HG03064 (cell line): ENCODE data around the gene THOC5.
"Not testable (repeated sequence)": the region's sequence is repeated elsewhere in the genome, so short reads cannot be mapped to it uniquely, and the experiment has no call there.

Experiments used
- ATAC-seq: cut with Tn5 transposase; IDR thresholded peaks from one replicate; pipeline ENCODE4 v1.9.1; 2021; ENCODE audit warnings: low read depth; ENCODE audit not compliant: unreplicated experiment

Gene THOC5

DNA sequence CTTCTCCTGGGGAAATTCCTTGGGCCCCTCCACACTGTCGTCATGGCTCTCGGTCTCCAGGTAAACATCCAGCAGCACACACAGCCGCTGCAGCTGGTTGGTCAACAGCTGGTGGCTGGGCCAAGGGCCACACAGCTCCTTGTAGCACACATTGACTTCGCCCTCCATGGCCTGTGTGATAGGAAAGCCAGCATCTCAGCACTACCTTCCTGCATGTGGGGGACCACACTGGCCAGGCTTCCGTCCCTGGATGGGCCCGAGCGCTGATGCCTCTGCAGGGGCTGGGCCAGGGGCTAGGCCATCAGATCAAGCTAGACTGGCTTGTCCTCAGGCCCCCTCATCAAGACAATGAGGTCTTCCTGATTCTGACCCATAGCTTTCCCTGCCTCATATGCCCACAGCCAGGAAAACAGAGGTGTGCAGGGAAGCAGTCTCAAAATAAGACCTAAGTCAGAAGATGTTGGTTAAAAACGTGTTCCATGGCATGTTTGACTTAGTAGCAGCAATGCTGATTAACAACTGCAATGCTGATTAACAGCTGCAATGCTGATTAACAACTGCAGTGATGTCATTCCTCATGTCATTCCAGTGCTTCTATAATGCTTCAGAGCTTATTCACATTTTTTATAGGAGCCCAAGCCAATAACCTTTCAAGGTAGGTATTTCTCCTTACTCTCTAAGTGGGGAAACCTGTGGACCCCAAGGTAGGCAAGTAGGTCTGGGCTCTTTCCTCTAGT lies 42.3 kb downstream of the THOC5 start:
- no peak for ATAC-seq

GRCh38 chr22:29510542-29510941 lies 43.0 kb downstream of the THOC5 start:
- ATAC-seq = no peak

DNA sequence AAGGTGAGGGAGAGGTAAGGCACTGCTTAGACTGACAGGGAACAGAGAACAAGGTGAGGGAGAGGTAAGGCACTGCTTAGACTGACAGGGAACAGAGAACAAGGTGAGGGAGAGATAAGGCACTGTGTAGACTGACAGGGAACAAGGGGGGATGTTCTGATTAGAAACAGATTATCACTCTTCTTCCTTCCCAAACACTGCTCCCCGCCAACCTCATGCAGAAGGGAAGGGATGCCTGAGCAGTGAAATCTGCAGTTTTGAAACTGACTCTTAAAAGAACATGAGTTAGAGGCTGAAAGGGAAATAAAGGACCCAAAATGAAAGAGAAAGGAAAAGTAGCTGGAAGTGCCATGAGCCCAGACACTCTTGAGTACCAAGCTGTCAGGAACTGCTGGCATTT lies 43.7 kb downstream of the THOC5 start:
- ATAC-seq = no peak

- no peak for ATAC-seq
Measured at GRCh38 chr22:29509298-29509697, 44.3 kb downstream of the THOC5 start.

DNA sequence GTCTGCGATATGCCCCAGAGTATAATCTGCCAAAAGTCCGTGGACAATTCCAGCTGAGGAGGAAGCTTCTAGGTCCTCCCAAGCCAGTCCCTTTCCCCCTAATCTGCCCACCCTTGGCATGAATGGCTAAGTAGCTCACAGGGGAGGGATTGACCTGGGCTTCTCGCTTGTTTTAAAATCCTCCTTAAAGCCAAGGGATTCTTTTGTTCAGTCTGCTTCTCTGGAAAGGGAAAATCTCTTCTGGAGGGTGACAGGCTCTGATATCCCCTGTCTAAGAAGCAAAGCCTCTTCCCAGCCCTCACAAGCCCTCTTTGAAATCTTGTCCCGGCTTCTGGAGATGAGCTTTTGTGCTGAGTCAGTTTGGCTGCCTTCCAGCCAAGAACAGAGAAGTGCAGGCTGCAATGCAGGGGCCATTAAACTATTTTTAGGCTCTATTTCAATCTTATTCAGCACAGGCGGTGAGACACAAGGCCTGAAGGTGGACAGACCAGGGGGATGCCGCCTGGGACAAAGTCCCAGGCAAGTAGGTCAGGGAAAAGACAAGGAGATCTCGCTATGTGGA lies 49.7 kb downstream of the THOC5 start:
- ATAC-seq = no peak

GRCh38 chr22:29499852-29500251 lies 53.7 kb downstream of the THOC5 start:
- no peak for ATAC-seq

DNA sequence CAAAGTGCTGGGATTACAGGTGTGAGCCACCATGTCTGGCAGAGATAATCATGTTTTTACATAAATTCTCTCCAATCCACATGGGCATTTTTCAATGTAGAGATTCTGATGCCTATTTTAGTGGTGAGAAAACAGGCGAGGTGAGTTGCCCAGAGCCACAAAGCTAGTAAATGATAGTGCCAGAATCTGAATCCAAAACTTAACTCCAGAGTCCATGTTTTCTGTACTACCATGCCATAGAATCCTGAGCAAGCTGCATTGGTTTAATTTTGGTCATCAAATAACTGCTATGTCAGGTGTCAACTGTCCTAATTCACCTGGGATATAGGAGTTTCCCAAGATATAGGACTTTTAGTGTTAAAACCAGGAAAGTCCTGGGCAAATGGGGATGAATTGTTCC lies 59.9 kb downstream of the THOC5 start:
- ATAC-seq = no peak

- no peak for ATAC-seq
Measured at GRCh38 chr22:29491012-29491411, 62.5 kb downstream of the THOC5 start.

DNA sequence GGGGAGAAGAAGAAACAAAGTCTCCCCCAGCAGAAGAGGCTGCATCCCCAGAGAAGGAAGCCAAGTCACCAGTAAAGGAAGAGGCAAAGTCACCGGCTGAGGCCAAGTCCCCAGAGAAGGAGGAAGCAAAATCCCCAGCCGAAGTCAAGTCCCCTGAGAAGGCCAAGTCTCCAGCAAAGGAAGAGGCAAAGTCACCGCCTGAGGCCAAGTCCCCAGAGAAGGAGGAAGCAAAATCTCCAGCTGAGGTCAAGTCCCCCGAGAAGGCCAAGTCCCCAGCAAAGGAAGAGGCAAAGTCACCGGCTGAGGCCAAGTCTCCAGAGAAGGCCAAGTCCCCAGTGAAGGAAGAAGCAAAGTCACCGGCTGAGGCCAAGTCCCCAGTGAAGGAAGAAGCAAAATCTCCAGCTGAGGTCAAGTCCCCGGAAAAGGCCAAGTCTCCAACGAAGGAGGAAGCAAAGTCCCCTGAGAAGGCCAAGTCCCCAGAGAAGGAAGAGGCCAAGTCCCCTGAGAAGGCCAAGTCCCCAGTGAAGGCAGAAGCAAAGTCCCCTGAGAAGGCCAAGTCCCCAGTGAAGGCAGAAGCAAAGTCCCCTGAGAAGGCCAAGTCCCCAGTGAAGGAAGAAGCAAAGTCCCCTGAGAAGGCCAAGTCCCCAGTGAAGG lies 64.3 kb downstream of the THOC5 start:
- not testable (repeated sequence) for ATAC-seq

DNA sequence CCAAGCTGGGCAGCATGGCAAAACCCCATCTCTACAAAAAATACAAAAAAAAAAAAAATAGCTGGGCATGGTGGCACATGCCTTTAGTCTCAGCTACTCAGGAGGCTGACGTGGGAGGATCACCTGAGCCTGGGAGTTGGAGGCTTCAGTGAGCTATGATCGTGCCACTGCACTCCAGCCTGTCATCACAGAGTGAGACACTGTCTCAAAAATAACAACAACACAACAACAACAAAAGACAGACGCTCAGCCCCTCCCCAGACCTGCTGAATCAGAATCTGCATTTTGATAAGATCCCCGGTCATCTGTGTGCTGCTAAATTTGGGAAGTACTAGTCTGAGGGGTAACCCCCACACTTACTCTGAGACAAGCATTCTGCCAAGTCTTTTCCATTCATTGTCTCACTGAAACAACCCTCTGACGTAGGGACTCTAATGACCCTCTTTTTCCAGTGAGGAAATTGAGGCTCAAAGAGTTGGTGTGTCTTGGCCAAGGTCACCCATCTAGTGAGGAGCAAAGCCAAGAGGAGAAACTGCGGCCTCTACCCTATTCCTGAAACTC lies 66.1 kb downstream of the THOC5 start:
- ATAC-seq = no peak

- no peak for ATAC-seq
Measured at GRCh38 chr22:29485448-29485847, 68.1 kb downstream of the THOC5 start.

- no peak for ATAC-seq
Measured at GRCh38 chr22:29484642-29485041, 68.9 kb downstream of the THOC5 start.

- ATAC-seq = no peak
Measured at GRCh38 chr22:29483254-29483653, 70.3 kb downstream of the THOC5 start.

- ATAC-seq = no peak
Measured at GRCh38 chr22:29482726-29483125, 70.8 kb downstream of the THOC5 start.

- ATAC-seq = no peak
Measured at GRCh38 chr22:29482253-29482652, 71.3 kb downstream of the THOC5 start.

DNA sequence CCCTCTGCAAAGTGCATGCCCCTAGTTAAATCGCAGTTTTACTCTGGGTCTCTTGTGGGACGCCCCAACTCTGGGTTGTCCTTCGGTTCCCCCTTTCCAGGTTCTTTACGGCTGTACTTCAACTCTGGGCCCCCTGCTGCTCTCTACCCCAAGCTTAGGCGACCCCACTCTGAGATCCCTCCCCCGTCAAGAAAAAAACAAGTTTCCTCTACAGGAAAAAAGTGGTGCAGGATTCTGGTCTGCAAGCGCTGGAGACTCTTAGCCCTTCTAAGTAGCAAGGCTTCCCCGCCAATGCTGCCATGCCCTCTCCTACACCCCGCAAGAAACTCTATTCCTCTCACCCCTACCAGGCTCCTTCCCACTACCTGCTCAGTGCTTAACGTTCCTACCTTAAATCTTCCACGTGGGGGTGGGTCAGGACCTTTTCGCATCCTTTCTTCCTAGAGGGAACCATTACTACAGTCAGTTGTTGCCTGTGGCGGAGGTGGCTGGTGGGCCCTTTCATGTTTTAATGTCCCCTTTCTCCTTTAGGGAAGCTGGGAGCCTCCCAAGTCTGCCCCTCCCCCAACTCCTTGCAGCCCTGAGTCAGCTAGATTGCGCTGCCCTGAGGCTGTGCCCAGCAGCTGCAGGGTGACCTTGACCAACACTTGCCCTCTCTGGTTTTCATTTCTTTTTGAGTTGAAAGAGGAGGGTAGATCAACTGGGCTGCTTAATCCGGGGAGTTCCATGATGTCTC lies 72.1 kb downstream of the THOC5 start:
- no peak for ATAC-seq

DNA sequence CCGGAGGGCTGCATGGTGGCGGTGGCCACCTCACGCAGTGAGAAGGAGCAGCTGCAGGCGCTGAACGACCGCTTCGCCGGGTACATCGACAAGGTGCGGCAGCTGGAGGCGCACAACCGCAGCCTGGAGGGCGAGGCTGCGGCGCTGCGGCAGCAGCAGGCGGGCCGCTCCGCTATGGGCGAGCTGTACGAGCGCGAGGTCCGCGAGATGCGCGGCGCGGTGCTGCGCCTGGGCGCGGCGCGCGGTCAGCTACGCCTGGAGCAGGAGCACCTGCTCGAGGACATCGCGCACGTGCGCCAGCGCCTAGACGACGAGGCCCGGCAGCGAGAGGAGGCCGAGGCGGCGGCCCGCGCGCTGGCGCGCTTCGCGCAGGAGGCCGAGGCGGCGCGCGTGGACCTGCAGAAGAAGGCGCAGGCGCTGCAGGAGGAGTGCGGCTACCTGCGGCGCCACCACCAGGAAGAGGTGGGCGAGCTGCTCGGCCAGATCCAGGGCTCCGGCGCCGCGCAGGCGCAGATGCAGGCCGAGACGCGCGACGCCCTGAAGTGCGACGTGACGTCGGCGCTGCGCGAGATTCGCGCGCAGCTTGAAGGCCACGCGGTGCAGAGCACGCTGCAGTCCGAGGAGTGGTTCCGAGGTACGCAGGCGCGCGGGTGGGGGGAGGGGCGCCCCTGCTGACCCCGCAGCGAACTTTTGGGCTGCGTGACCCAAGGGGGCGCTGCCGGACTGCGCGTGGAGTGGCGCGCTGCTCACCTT lies 72.9 kb downstream of the THOC5 start:
- no peak for ATAC-seq

GRCh38 chr22:29480262-29480511 lies 73.4 kb downstream of the THOC5 start:
- no peak for ATAC-seq

- ATAC-seq = no peak
Measured at GRCh38 chr22:29479417-29480261, 73.9 kb downstream of the THOC5 start, which contains the start of gene NEFH. TSS of gene NEFH (plus strand) at chr22:29480218. CDS start at chr22:29480263, 45 bp downstream.
